MM.1S (cell line): ENCODE results near the gene ZKSCAN4.

Experiments
- CTCF ChIP-seq: fragments of 300-600 bp; sonication (generic); IDR thresholded peaks from 2 replicates; pipeline ENCODE4 v1.5.1; 2016; ENCODE audit warnings: antibody characterized with exemption, low read length, mixed read lengths
- EZH2 ChIP-seq: fragments of 300-600 bp; sonication (generic); optimal IDR thresholded peaks from 2 replicates; pipeline ENCODE3; 2017; ENCODE audit warnings: low read depth, mild to moderate bottlenecking, antibody characterized with exemption, low read length, mixed read lengths

GRCh38 chr6:28257042-28257441 is 5.0 kb upstream of the ZKSCAN4 start:
- no peak for TF ChIP-seq CTCF
- TF ChIP-seq EZH2, result no peak
